HS-5 (cell line): Measurements from ENCODE around the gene TMEM255B.
"Not testable (repeated sequence)": the region's sequence is repeated elsewhere in the genome, so short reads cannot be mapped to it uniquely, and the experiment has no call there.

Experiments
- DNase-seq: peaks from one replicate; pipeline ENCODE4 v3.0.0-alpha.2; 2012; ENCODE audit warnings: low read depth

Gene TMEM255B

GRCh38 chr13:113749507-113749906 lies 9.5 kb upstream of the TMEM255B start:
- no peak for DNase-seq

- DNase-seq: no peak
Observed at GRCh38 chr13:113749967-113750366, 9.1 kb upstream of the TMEM255B start.

- DNase-seq: no peak
Observed at GRCh38 chr13:113750554-113751399, 8.2 kb upstream of the TMEM255B start.

- DNase-seq: no peak
Observed at GRCh38 chr13:113751491-113751890, 7.5 kb upstream of the TMEM255B start.

GRCh38 chr13:113752211-113752986 lies 6.6 kb upstream of the TMEM255B start:
- DNase-seq: not testable (repeated sequence)

GRCh38 chr13:113753171-113753570 lies 5.9 kb upstream of the TMEM255B start:
- no peak for DNase-seq

- no peak for DNase-seq
Observed at GRCh38 chr13:113754242-113754641, 4.8 kb upstream of the TMEM255B start.

GRCh38 chr13:113754691-113755090 lies 4.3 kb upstream of the TMEM255B start:
- DNase-seq: no peak

GRCh38 chr13:113756441-113757097 lies 2.5 kb upstream of the TMEM255B start:
- DNase-seq: no peak

- no peak for DNase-seq
Observed at GRCh38 chr13:113759525-113760137, 605 bp downstream of the TMEM255B start.

GRCh38 chr13:113761136-113761535 lies 2.1 kb downstream of the TMEM255B start:
- DNase-seq: no peak

GRCh38 chr13:113762075-113762474 lies 3.0 kb downstream of the TMEM255B start:
- DNase-seq: no peak

- no peak for DNase-seq
Observed at GRCh38 chr13:113762538-113762937, 3.5 kb downstream of the TMEM255B start.

GRCh38 chr13:113763254-113763653 lies 4.2 kb downstream of the TMEM255B start:
- no peak for DNase-seq

- no peak for DNase-seq
Observed at GRCh38 chr13:113763961-113764792, 5.2 kb downstream of the TMEM255B start.

- no peak for DNase-seq
Observed at GRCh38 chr13:113764793-113765563, 6.0 kb downstream of the TMEM255B start.

- no peak for DNase-seq
Observed at GRCh38 chr13:113765564-113765910, 6.5 kb downstream of the TMEM255B start.

- no peak for DNase-seq
Observed at GRCh38 chr13:113766035-113766800, 7.2 kb downstream of the TMEM255B start.

GRCh38 chr13:113767366-113767765 lies 8.3 kb downstream of the TMEM255B start:
- no peak for DNase-seq
